ENCODE results near the gene SPRTN. TPM values are rescaled to one million over a fixed set of nuclear protein-coding genes. Genes with fewer than 3 reads are reported as not detected.

The SPRTN gene
- total RNA-seq, 1 donor from 2014 or later = 18.9 TPM

DNA sequence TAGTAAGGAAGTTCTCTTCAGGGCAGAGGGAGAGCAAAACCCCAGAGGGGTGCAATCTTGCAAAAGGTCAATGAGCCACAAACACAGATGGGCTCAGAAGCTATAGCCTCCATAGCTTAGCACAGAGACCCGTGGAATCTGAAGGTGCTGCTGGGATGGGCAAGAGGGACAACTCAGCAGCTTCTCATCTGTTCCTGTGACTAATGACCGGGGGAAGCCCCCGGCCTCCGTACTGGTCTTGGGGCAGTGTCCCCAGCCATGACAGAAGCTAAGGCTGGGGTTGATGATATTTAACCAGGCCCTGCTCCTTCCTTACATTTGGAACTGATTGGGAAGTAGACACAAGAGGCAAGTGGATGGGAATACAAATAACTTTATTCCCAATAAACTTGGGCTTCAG is 19.5 kb upstream of the SPRTN start:
- Mint-ChIP-seq H3K4me1 (no peaks in the 10 kb centered on the region), H3K9me3 (no peaks in the 10 kb centered on the region), H3K36me3 (ENCODE audit: low read depth) (no peaks in the 10 kb centered on the region), H3K27ac (no peak overlapping the region), H3K27me3 (no peaks in the 10 kb centered on the region), H3K4me3 (no peak overlapping the region)
- TF ChIP-seq, protein P1, sequence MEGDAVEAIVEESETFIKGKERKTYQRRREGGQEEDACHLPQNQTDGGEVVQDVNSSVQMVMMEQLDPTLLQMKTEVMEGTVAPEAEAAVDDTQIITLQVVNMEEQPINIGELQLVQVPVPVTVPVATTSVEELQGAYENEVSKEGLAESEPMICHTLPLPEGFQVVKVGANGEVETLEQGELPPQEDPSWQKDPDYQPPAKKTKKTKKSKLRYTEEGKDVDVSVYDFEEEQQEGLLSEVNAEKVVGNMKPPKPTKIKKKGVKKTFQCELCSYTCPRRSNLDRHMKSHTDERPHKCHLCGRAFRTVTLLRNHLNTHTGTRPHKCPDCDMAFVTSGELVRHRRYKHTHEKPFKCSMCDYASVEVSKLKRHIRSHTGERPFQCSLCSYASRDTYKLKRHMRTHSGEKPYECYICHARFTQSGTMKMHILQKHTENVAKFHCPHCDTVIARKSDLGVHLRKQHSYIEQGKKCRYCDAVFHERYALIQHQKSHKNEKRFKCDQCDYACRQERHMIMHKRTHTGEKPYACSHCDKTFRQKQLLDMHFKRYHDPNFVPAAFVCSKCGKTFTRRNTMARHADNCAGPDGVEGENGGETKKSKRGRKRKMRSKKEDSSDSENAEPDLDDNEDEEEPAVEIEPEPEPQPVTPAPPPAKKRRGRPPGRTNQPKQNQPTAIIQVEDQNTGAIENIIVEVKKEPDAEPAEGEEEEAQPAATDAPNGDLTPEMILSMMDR (IDR thresholded peaks at IDR 0.05) = no peak
- DNase-seq (no peak), ATAC-seq (ENCODE audit: low read depth) (no peak)
- ChIA-PET CTCF (no interaction called here), POLR2A (interaction anchor here (1.6 kb wide), 1 partner anchor 19 kb away, joined by 4 read pairs; the partner anchor contains the start of genes EXOC8 and SPRTN)
- intact Hi-C loops (cut with micrococcal nuclease) = no loop called here

- intact Hi-C loops (cut with micrococcal nuclease) = no loop called here
- Mint-ChIP-seq H3K27ac (no peak overlapping the region), H3K4me3 (no peak overlapping the region), H3K36me3 (ENCODE audit: low read depth) (no peaks in the 10 kb centered on the region), H3K9me3 (no peaks in the 10 kb centered on the region), H3K27me3 (no peaks in the 10 kb centered on the region), H3K4me1 (no peaks in the 10 kb centered on the region)
- ATAC-seq (ENCODE audit: low read depth) (no peak), DNase-seq (no peak)
- TF ChIP-seq, protein P1 (IDR thresholded peaks at IDR 0.05) = no peak
- ChIA-PET POLR2A (no interaction called here), CTCF (no interaction called here)
These were observed 19.0 kb upstream of the SPRTN start for GRCh38 chr1:231319080-231319479.

DNA sequence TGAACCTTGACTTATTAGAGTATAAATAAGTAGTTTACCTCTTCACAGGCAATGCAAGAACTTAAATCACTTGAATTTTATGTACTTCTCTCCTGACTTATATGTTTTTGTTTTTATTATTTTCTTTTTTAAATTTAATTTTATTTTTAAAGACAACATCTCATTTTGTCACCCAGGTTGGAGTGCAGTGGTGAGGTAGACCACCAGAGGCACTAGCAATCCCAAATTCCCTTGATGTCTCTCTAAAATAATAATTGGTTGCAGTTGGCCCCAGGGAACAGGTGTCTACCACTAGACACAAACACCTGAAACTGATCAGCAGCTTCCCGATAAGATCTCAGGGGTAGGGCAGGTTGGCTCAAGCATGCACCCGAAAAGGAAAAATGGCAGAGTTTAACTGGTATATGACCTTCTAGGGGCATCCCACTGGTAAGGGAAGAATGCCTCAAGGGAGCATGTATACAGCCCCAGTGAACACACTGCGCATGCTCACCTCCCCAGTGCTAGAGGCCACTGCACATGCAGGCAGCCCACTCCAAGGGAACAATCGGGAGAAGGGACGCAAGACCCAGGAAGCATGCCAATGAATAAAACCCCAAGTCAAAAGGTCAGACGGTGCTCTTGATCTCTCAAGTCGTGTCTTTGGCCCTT is 15.1 kb upstream of the SPRTN start:
- no peak overlapping the region for H3K27ac Mint-ChIP-seq
- no peaks in the 10 kb centered on the region for H3K36me3 Mint-ChIP-seq (ENCODE audit: low read depth)
- no peaks in the 10 kb centered on the region for H3K9me3 Mint-ChIP-seq
- no peaks in the 10 kb centered on the region for H3K27me3 Mint-ChIP-seq
- H3K4me1 Mint-ChIP-seq = no peaks in the 10 kb centered on the region
- ChIA-PET CTCF (no interaction called here), POLR2A (no interaction called here)
- DNase-seq (no peak), ATAC-seq (ENCODE audit: low read depth) (no peak)
- intact Hi-C loops (cut with micrococcal nuclease) = no loop called here
- H3K4me3 Mint-ChIP-seq = no peak overlapping the region
- TF ChIP-seq, protein P1 (IDR thresholded peaks at IDR 0.05) = no peak

- H3K36me3 Mint-ChIP-seq (ENCODE audit: low read depth) = peaks cover 3% of the 10 kb centered on the region
- CTCF ChIA-PET = no interaction called here
- intact Hi-C loops (cut with micrococcal nuclease) = no loop called here
- no peak for DNase-seq
- ATAC-seq (ENCODE audit: low read depth) = no peak
- H3K4me1 Mint-ChIP-seq = peaks cover 6% of the 10 kb centered on the region
- H3K27me3 Mint-ChIP-seq = no peaks in the 10 kb centered on the region
- H3K9me3 Mint-ChIP-seq = no peaks in the 10 kb centered on the region
- POLR2A ChIA-PET = no interaction called here
- TF ChIP-seq, protein P1 (IDR thresholded peaks at IDR 0.05) = no peak
- no peak overlapping the region for H3K4me3 Mint-ChIP-seq
- H3K27ac Mint-ChIP-seq = no peak overlapping the region
These were observed 13.4 kb upstream of the SPRTN start for GRCh38 chr1:231324660-231325059.

- CTCF ChIA-PET = no interaction called here
- ATAC-seq (ENCODE audit: low read depth) = no peak
- Mint-ChIP-seq H3K27ac (no peak overlapping the region), H3K4me3 (no peak overlapping the region), H3K9me3 (no peaks in the 10 kb centered on the region), H3K36me3 (ENCODE audit: low read depth) (peaks cover 3% of the 10 kb centered on the region), H3K27me3 (no peaks in the 10 kb centered on the region), H3K4me1 (peaks cover 10% of the 10 kb centered on the region)
- POLR2A ChIA-PET = no interaction called here
- no peak for DNase-seq
- intact Hi-C loops (cut with micrococcal nuclease) = no loop called here
- TF ChIP-seq, protein P1 (IDR thresholded peaks at IDR 0.05) = no peak
These were observed 11.8 kb upstream of the SPRTN start for GRCh38 chr1:231326248-231326647.
